Measurements from ENCODE around the gene IL20.

IL20 gene

DNA sequence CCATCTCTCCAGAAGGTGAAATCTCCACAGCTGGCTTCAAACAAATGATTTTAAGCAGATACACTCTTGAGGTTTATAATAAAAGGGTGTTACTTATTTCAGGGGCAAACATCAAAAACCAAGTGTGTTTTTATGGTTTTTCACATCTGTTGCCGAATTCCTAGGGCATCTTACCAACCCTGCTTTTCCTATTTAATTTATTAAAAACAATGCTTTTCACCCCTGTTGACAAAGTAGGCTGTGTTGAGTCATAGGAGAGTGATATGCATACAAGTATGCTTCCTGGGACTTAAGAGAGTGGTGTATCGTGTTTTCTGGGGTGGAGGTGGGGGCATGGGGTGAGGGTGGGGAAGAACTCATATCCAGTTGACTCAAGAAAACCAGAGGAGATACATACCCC is 29.3 kb upstream of the IL20 start:
- TF ChIP-seq, protein P1, sequence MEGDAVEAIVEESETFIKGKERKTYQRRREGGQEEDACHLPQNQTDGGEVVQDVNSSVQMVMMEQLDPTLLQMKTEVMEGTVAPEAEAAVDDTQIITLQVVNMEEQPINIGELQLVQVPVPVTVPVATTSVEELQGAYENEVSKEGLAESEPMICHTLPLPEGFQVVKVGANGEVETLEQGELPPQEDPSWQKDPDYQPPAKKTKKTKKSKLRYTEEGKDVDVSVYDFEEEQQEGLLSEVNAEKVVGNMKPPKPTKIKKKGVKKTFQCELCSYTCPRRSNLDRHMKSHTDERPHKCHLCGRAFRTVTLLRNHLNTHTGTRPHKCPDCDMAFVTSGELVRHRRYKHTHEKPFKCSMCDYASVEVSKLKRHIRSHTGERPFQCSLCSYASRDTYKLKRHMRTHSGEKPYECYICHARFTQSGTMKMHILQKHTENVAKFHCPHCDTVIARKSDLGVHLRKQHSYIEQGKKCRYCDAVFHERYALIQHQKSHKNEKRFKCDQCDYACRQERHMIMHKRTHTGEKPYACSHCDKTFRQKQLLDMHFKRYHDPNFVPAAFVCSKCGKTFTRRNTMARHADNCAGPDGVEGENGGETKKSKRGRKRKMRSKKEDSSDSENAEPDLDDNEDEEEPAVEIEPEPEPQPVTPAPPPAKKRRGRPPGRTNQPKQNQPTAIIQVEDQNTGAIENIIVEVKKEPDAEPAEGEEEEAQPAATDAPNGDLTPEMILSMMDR (IDR thresholded peaks at IDR 0.05; ENCODE audit: low read depth, low read length): no peak
- TF ChIP-seq EZH2phosphoT487 (IDR thresholded peaks at IDR 0.05; ENCODE audit: low read depth): no peak
- Histone ChIP-seq H3K79me2 (ENCODE audit: low read length) (no peaks in the 10 kb centered on the region), H3K36me3 (replicated peaks; ENCODE audit: low read depth, low read length) (no peaks in the 10 kb centered on the region), H3K4me1 (ENCODE audit: low read length) (peaks cover 15% of the 10 kb centered on the region), H3K27me3 (ENCODE audit: low read depth, low read length) (peaks cover 52% of the 10 kb centered on the region), H3K9me3 (ENCODE audit: insufficient read depth, low read length) (no peaks in the 10 kb centered on the region), H3K9ac (ENCODE audit: low read length) (no peak overlapping the region), H3K4me2 (ENCODE audit: low read length) (no peak overlapping the region), H4K20me1 (ENCODE audit: insufficient read depth, low read length) (no peaks in the 10 kb centered on the region), H3K27ac (ENCODE audit: low read length) (no peak overlapping the region), H2AFZ (ENCODE audit: low read depth, low read length) (no peak overlapping the region), H3K4me3 (ENCODE audit: low read length) (no peak overlapping the region)

DNA sequence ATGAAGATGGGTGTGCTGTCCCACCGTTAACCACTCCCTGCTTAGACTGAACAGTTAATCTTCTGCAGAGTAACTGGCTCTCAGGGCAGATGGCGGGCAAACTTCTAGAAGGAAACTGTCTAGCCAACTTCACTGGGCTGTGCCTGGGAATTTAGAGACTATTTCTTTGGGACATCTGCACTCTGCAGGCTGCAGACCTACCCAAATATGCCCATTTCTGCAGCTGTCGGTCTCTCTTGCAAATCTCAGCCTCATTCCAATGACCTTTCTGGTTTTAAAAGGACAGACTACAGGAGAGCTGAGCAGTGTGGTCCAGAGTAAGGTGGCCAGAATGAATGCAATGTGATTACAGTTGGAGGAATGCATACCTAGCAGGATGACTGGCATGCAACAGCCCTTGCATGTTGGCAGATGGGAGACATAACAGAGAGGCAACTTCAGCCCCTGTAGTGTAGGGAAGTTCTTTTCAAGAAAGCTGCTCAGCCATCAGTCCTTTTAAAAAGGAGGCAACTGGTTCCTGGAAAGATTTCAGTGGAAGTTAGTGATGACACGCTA is 26.3 kb upstream of the IL20 start:
- TF ChIP-seq EZH2phosphoT487 (IDR thresholded peaks at IDR 0.05; ENCODE audit: low read depth): no peak
- TF ChIP-seq, protein P1 (IDR thresholded peaks at IDR 0.05; ENCODE audit: low read depth, low read length): no peak
- Histone ChIP-seq H3K4me1 (ENCODE audit: low read length) (peaks cover 10% of the 10 kb centered on the region), H2AFZ (ENCODE audit: low read depth, low read length) (no peak overlapping the region), H3K79me2 (ENCODE audit: low read length) (no peaks in the 10 kb centered on the region), H3K4me3 (ENCODE audit: low read length) (no peak overlapping the region), H3K27me3 (ENCODE audit: low read depth, low read length) (peaks cover 42% of the 10 kb centered on the region), H4K20me1 (ENCODE audit: insufficient read depth, low read length) (no peaks in the 10 kb centered on the region), H3K9me3 (ENCODE audit: insufficient read depth, low read length) (no peaks in the 10 kb centered on the region), H3K27ac (ENCODE audit: low read length) (no peak overlapping the region), H3K4me2 (ENCODE audit: low read length) (no peak overlapping the region), H3K36me3 (replicated peaks; ENCODE audit: low read depth, low read length) (no peaks in the 10 kb centered on the region), H3K9ac (ENCODE audit: low read length) (no peak overlapping the region)

DNA sequence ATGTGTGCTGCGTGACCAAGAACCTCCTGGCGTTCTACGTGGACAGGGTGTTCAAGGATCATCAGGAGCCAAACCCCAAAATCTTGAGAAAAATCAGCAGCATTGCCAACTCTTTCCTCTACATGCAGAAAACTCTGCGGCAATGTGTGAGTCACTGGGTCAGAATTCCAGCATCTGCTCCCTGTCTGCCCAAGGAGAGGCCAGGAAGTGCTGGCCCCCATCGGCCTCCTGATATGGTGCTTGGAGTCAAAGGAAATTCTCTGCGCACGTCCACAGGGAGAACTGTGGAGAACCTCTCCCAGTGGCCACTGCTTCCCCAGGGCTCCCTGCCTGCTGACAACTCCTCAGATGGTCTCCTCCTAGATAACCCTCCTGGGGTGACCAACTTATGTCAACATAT is 25.6 kb upstream of the IL20 start:
- no peaks in the 10 kb centered on the region for H3K36me3 ChIP-seq (replicated peaks; ENCODE audit: low read depth, low read length)
- peaks cover 5% of the 10 kb centered on the region for H3K4me1 ChIP-seq (ENCODE audit: low read length)
- TF ChIP-seq, protein P1 (IDR thresholded peaks at IDR 0.05; ENCODE audit: low read depth, low read length): no peak
- H3K4me3 ChIP-seq (ENCODE audit: low read length): no peak overlapping the region
- H3K27ac ChIP-seq (ENCODE audit: low read length): no peak overlapping the region
- no peaks in the 10 kb centered on the region for H4K20me1 ChIP-seq (ENCODE audit: insufficient read depth, low read length)
- no peaks in the 10 kb centered on the region for H3K9me3 ChIP-seq (ENCODE audit: insufficient read depth, low read length)
- no peak overlapping the region for H2AFZ ChIP-seq (ENCODE audit: low read depth, low read length)
- peaks cover 42% of the 10 kb centered on the region for H3K27me3 ChIP-seq (ENCODE audit: low read depth, low read length)
- no peak overlapping the region for H3K9ac ChIP-seq (ENCODE audit: low read length)
- H3K79me2 ChIP-seq (ENCODE audit: low read length): no peaks in the 10 kb centered on the region
- no peak overlapping the region for H3K4me2 ChIP-seq (ENCODE audit: low read length)

DNA sequence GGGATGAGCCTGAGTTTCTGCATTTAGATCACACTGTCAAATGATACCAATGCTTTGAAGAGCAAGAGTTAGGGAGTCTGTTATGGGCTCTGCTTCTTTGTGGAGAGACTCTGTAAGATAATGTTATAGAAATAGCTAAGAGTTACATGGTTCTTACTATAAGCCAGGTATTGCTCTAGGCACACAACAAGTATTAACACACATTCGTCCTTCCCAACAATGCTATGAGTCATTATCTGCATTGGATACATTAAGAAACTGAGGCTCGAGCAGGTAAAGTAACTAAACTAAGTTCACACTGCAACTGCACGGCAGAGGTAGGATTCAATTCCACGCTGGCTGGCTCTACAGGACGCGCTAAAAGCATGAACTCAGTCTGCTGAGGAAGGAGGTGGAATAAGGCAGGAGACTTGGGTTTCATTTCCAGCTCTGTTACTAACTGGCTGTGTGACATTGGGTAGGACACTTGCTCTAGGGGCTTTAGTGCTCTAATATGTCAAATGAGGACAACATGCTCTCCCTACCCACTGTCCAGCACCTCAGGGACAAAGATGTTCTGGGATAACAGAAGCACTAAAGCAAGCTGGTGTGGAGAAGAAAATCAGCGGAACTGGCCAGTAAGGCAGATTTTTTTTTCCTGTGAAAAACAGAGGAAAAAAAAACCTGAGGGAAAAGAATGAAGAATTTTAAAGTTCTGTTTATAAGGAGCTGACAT is 23.7 kb upstream of the IL20 start:
- no peak overlapping the region for H3K27ac ChIP-seq (ENCODE audit: low read length)
- no peak overlapping the region for H3K4me3 ChIP-seq (ENCODE audit: low read length)
- no peaks in the 10 kb centered on the region for H3K36me3 ChIP-seq (replicated peaks; ENCODE audit: low read depth, low read length)
- H2AFZ ChIP-seq (ENCODE audit: low read depth, low read length): no peak overlapping the region
- no peaks in the 10 kb centered on the region for H3K9me3 ChIP-seq (ENCODE audit: insufficient read depth, low read length)
- no peaks in the 10 kb centered on the region for H3K4me1 ChIP-seq (ENCODE audit: low read length)
- no peak overlapping the region for H3K4me2 ChIP-seq (ENCODE audit: low read length)
- no peak overlapping the region for H3K9ac ChIP-seq (ENCODE audit: low read length)
- no peaks in the 10 kb centered on the region for H4K20me1 ChIP-seq (ENCODE audit: insufficient read depth, low read length)
- H3K27me3 ChIP-seq (ENCODE audit: low read depth, low read length): peaks cover 27% of the 10 kb centered on the region
- no peaks in the 10 kb centered on the region for H3K79me2 ChIP-seq (ENCODE audit: low read length)
- TF ChIP-seq EZH2phosphoT487 (IDR thresholded peaks at IDR 0.05; ENCODE audit: low read depth): no peak
- TF ChIP-seq, protein P1 (IDR thresholded peaks at IDR 0.05; ENCODE audit: low read depth, low read length): no peak
